HL-60 (cell line): ENCODE data around the gene CDC6.

Experiments used
- DNase-seq, 2 experiments: peaks; one replicate each; pipeline ENCODE4 v3.0.0-alpha.2; 2010 to 2020; ENCODE audit warnings: low read depth in 1 of 2, low spot score in 1 of 2
- H3K27ac ChIP-seq: fragments of 250-450 bp; sonication (Bioruptor Pico); replicated peaks from 2 replicates; pipeline ENCODE4 v1.5.1; 2020; ENCODE audit warnings: mild to moderate bottlenecking, moderate library complexity
- H3K27me3 ChIP-seq: fragments of 250-450 bp; sonication (Bioruptor Pico); 2 replicates; pipeline ENCODE4 v1.5.1; 2021; ENCODE audit warnings: mild to moderate bottlenecking, moderate library complexity; ENCODE audit not compliant: insufficient read depth, poor library complexity, severe bottlenecking
- H3K4me3 ChIP-seq: replicated peaks from 2 replicates; pipeline ENCODE4 v1.5.1; 2011; ENCODE audit warnings: mild to moderate bottlenecking, control low read depth, low read length; ENCODE audit not compliant: insufficient read depth
- CTCF ChIP-seq: IDR thresholded peaks from one replicate; pipeline ENCODE4 v1.5.1; 2011; ENCODE audit warnings: low read length, control low read depth, inconsistent platforms; ENCODE audit not compliant: insufficient read depth
- GABPA ChIP-seq: IDR thresholded peaks from 2 replicates; pipeline ENCODE4 v1.6.1; 2012; ENCODE audit warnings: low read depth
- POLR2AphosphoS5 ChIP-seq: IDR thresholded peaks from 2 replicates; pipeline ENCODE4 v1.6.1; 2012; ENCODE audit warnings: low read depth
- REST ChIP-seq: IDR thresholded peaks from 2 replicates; pipeline ENCODE4 v1.6.1; 2012; ENCODE audit warnings: low read depth; ENCODE audit not compliant: insufficient replicate concordance
- SPI1 ChIP-seq: IDR thresholded peaks from 2 replicates; pipeline ENCODE4 v1.6.1; 2012; ENCODE audit warnings: low read depth, mild to moderate bottlenecking, borderline replicate concordance

Gene CDC6

GRCh38 chr17:40314584-40314956 lies 26.9 kb downstream of the CDC6 start:
- Histone ChIP-seq H3K27ac (no peak overlapping the region), H3K27me3 (no peaks in the 10 kb centered on the region), H3K4me3 (no peak overlapping the region)
- peak; percentile 81 to 82 for DNase-seq
- TF ChIP-seq POLR2AphosphoS5, result peak; percentile 58; the same call in 1 of the 2 replicates
- no peak for TF ChIP-seq GABPA

GRCh38 chr17:40315206-40315605 lies 27.5 kb downstream of the CDC6 start:
- Histone ChIP-seq H3K4me3 (no peak overlapping the region), H3K27me3 (no peaks in the 10 kb centered on the region), H3K27ac (no peak overlapping the region)
- TF ChIP-seq CTCF, result no peak
- no peak for TF ChIP-seq POLR2AphosphoS5
- no peak for TF ChIP-seq REST
- TF ChIP-seq GABPA, result no peak
- TF ChIP-seq SPI1, result no peak
- no peak for DNase-seq

- Histone ChIP-seq H3K27ac (no peak overlapping the region), H3K4me3 (no peak overlapping the region), H3K27me3 (no peaks in the 10 kb centered on the region)
- TF ChIP-seq GABPA, result no peak
- peak; percentile 27; the same call in 1 of the 2 replicates for TF ChIP-seq SPI1
- no peak for TF ChIP-seq POLR2AphosphoS5
- TF ChIP-seq REST, result no peak
- no peak for TF ChIP-seq CTCF
- DNase-seq, result peak in 1 of 2 experiments; percentile 67
Observed at GRCh38 chr17:40315678-40316570, 28.2 kb downstream of the CDC6 start.

GRCh38 chr17:40316571-40317344 lies 29.1 kb downstream of the CDC6 start:
- no peaks in the 10 kb centered on the region for H3K27me3 ChIP-seq
- no peak overlapping the region for H3K4me3 ChIP-seq
- no peak for DNase-seq
- TF ChIP-seq REST (no peak), SPI1 (peak; percentile 38; the same call in 1 of the 2 replicates)
- H3K27ac ChIP-seq, result no peak overlapping the region
